Activated effector memory CD4-positive, alpha-beta T cell treated with Interleukin-2 at 50 U/mL for 16 hours (primary cell): ENCODE measurements around the gene PABPC1L.

ENCODE experiments used
- DNase-seq: peaks from one replicate; pipeline ENCODE4 v3.0.0-alpha.2; 2020

The PABPC1L gene

DNA sequence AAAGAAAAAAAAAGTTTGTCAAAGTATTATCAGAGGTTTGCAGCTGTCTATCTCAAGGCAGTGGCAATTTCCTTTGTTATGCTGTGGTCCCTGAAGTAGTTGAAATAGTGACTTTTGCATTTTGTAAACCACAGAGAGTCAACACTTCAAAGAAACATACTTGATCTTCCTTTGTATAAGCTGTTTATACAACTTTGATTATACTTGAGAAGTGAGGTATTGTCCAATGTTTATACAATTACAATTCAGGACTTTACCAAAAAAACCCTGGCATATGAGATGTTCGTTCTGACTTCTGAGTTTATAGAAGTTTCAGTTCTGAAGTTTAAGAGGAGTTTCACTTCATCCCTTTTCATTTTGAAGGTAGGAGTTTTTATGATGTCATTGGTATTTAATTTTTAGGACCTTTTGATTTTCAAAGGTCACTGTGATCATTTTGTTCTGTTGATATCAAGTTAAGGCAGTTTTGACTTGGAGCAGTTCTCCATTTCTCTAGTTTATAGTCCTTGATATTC lies 60.4 kb downstream of the PABPC1L start:
- DNase-seq = no peak

DNA sequence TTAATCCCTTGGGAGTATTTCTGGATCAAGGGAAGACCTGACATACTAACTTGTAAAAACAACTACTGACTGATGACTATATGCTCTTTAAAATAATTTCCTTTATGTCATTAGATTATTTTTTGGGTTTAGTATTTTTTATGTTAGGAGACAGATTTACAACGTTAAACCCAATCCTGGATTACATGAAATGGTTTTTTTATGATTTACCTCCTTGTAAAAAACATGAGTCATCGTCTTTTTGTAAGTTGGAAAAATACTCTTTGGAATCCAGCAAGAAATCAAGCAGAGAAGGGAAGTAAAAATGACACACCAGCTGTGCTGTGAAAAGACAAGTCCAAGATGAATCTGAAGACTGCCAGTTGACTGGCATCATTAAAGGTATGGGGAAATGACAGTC lies 63.2 kb downstream of the PABPC1L start:
- DNase-seq = no peak

DNA sequence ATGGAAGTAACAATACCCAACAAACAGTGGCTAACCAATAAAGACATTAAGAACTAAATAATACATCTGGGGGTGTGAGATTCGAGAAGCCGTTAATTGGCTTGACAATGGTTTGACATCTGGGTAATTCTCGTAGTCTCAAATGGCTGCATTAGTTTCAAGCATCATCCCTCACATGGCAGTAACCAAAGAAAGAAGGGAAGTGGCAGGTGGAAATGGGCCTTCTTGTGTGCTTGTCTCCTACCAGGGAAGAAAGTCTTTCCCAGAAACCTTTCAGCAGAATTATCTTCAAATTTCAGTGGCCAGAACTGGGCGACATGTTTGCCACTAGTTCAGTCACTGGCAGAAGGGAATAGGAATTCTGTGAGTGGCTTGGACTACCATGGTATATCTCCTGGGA lies 66.8 kb downstream of the PABPC1L start:
- DNase-seq = no peak

DNA sequence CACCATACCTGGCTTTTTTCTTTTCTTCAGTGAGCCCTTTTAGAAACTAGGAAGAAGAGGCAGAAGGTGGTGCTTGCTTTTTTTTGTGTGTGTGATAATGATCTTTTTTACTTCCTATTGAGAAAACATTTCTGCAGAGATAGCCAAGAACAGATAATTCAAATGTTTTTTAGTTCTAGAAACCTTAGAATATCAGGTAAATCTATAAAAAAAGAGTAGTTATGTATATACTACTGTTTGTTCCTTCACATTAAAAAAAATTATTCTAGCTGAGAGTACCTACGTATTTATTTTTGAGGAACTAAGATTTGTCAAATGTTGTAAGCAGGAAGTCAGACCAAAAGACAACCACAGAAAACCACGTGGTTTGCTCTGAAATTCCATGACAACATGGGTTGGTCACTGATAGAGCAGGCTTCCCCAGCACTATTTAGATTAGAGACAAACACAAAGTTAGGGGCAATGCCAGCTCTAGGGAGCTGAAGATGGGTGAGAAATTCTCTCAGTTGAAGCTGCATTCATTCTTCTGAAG lies 69.3 kb downstream of the PABPC1L start:
- peak; percentile 38 for DNase-seq

DNA sequence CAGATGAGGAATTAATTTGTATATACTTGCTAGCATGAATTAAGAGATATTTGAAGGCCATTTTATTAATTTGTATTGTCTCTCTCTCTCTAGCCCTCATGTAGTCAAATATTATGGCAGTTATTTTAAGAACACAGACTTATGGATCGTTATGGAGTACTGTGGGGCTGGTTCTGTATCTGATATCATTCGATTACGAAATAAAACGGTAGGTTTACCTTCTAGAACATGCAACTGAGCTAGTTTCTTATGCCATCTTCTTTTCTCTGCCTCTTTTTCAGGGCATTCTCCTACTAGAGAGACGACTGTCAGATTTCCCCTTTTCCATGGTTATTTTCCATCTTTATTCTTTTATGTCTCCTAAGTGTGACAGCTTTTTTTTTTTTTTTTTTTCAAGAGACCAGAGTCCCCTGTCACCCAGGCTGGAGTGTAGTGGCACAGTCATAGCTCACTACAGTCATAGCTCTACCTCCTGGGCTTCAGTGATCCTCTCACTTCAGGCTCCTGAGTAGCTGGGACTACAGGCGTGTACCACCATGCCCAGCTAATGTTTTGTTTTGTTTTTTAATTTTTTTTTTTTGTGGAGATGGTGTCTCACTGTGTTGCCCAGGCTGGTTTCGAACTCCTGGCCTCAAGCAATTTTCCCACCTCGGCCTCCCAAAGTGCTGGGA lies 72.0 kb downstream of the PABPC1L start:
- DNase-seq = no peak

DNA sequence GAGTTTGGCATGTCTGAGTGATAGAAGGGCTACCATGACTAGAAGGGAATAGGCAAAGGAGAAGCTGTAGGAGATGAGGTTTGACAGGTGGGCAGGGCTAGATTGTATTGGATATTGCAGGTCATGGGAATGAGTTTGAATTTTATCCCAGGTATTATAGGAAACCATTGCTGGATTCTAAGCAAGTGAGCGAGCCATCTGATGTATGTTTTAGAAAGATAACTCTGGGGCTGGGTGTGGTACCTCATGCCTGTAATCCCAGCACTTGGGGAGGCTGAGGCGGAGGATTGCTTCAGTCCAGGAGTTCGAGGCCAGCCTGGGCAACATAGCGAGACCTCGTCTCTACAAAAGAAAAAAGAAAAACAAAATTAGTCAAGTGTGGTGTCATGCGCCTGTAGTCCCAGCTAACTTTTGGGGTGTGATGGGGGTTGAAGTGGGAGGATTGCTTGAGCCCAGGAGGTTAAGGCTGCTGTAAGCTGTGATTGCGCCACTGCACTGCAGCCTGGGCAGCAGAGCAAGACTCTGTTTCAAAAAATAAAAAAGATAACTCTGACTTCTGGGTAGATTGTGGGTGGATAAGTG lies 73.3 kb downstream of the PABPC1L start:
- no peak for DNase-seq

DNA sequence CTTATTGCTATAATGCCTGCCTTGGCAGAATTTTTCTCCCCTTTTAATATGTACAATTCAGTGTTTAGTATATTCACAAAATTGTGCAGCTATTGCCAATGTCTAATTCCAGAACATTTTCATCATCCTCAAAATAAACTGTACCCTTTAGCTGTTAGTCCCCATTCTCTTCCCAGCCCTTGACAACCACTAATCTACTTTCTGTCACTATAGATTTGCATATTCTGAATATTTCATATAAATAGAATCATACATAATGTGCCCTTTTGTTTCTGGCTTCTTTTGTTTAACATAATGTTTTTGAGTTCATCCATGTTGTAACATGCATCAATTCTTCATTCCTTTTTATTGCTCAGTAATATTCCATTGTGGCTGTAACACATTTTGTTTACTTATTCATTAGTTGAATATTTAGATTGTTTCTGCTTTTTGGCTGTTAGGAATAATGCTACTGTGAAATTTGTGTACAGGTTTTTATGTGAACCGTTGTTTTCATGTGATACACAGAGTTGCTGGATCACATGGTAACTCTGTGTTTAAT lies 78.8 kb downstream of the PABPC1L start:
- DNase-seq = no peak
